UCSD-AML1 (cell line): ENCODE data around the gene TMEM158.

Experiments
- DNase-seq: peaks from one replicate; lab custom pipeline; 2025; ENCODE audit not compliant: unreplicated experiment; lab: John Stamatoyannopoulos, UW

The TMEM158 gene

GRCh38 chr3:45176912-45177311 lies 49.2 kb downstream of the TMEM158 start:
- no peak for DNase-seq
